ENCODE results near the gene ALG6. TPM values are rescaled to one million over a fixed set of nuclear protein-coding genes. Genes with fewer than 3 reads are reported as not detected.
"Not testable (repeated sequence)": the region's sequence is repeated elsewhere in the genome, so short reads cannot be mapped to it uniquely, and the experiment has no call there.

Gene ALG6
- total RNA-seq, 2 donors from 2014 or later: 16.7 to 24.7 TPM

DNA sequence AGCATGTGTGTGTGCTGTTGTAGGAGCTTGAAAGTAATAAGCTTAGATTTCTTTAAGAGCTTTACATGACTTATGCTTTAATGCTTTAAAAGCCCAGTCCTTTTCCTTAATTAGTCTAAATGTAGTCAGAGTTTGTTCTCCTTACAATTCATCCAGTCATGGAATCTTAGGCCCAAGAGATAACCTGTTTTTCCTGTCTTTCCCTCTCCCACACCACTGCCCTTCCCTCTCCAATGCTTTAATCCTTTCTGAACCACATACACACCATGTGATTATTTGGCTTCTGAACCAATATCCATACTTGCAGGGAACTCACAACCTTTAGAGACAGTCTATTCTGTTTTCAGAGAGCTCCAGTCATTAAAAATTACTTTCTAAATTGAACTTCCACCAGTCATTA is 37.6 kb downstream of the ALG6 start:
- DNase-seq (no peak), ATAC-seq (replicated peaks in 1 of 2) (no peak)
- Mint-ChIP-seq H3K36me3 (ENCODE audit: insufficient read depth in 2 of 2) (peaks cover 0 to 10% of the 10 kb centered on the region in 2 donors), H3K27ac (no peak overlapping the region), H3K9me3 (no peaks in the 10 kb centered on the region), H3K4me3 (no peak overlapping the region), H3K27me3 (ENCODE audit: low read depth) (no peaks in the 10 kb centered on the region), H3K4me1 (ENCODE audit: low read depth) (peaks cover 5% of the 10 kb centered on the region)

DNA sequence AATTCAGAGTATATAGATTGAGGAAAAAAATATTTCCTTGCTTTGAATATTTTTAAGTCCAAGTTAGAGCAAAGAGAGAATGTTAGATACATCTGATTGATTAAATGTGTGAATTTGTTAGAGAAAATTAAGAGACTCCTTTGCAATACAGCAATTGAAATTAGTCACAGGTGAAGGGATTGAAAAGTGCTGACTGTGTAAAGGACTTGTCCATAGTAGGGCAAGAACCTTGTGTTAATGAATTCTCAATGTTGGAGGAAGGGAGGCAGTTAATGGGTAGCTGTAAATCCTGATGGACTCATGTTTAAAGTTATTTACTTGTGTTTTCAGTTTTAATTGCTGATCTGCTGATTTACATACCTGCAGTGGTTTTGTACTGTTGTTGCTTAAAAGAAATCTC is 38.6 kb downstream of the ALG6 start:
- ATAC-seq (replicated peaks in 1 of 2): no peak
- H3K4me3 Mint-ChIP-seq: no peak overlapping the region
- peaks cover 5% of the 10 kb centered on the region for H3K4me1 Mint-ChIP-seq (ENCODE audit: low read depth)
- no peak for DNase-seq
- no peaks in the 10 kb centered on the region for H3K27me3 Mint-ChIP-seq (ENCODE audit: low read depth)
- H3K9me3 Mint-ChIP-seq: no peaks in the 10 kb centered on the region
- peaks cover 0 to 6% of the 10 kb centered on the region in 2 donors for H3K36me3 Mint-ChIP-seq (ENCODE audit: insufficient read depth in 2 of 2)
- no peak overlapping the region for H3K27ac Mint-ChIP-seq

DNA sequence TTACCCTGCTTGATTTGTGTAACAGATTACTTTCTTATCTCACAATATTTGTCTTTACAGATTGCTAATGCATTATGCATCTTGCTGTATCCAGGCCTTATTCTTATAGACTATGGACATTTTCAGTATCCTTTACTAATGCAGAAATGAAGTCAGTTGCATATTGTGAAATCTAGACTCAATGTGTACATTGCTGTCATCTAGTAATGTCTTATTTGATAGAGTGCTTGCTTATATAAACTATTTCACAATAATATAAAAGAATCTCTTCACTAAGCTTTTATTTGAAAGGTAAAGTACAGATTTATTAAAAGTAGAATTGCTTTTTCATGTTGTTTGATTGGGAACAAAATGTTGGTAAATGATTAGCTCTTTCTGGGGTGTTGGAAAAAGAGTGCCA is 39.6 kb downstream of the ALG6 start:
- H3K4me1 Mint-ChIP-seq (ENCODE audit: low read depth): peaks cover 5% of the 10 kb centered on the region
- peaks cover 1 to 6% of the 10 kb centered on the region in 2 donors for H3K36me3 Mint-ChIP-seq (ENCODE audit: insufficient read depth in 2 of 2)
- H3K4me3 Mint-ChIP-seq: no peak overlapping the region
- no peak for ATAC-seq (replicated peaks in 1 of 2)
- H3K9me3 Mint-ChIP-seq: no peaks in the 10 kb centered on the region
- no peak overlapping the region for H3K27ac Mint-ChIP-seq
- no peaks in the 10 kb centered on the region for H3K27me3 Mint-ChIP-seq (ENCODE audit: low read depth)
- DNase-seq: no peak

DNA sequence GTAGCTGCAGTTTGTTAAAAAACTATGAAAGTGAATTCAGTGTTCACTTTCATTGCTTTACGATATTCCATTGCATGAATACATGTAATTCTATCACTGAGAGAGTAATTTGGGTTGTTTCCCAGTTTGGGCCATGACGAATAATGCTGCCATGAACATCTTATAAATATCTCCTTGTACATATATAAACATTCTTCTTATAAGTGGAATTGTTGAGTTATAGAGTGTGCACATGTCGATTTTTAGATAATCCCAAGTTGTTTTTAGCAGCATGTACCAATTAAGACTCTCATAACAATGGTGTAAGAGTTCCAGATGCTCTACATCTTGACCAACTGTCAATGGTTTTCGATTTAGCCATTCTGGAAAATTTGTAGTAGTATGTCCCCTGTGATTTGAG is 40.9 kb downstream of the ALG6 start:
- DNase-seq (no peak), ATAC-seq (replicated peaks in 1 of 2) (no peak)
- Mint-ChIP-seq H3K27ac (no peak overlapping the region), H3K4me1 (ENCODE audit: low read depth) (peaks cover 3% of the 10 kb centered on the region), H3K27me3 (ENCODE audit: low read depth) (no peaks in the 10 kb centered on the region), H3K9me3 (no peaks in the 10 kb centered on the region), H3K4me3 (no peak overlapping the region), H3K36me3 (ENCODE audit: insufficient read depth in 2 of 2) (peaks cover 2 to 3% of the 10 kb centered on the region in 2 donors)

DNA sequence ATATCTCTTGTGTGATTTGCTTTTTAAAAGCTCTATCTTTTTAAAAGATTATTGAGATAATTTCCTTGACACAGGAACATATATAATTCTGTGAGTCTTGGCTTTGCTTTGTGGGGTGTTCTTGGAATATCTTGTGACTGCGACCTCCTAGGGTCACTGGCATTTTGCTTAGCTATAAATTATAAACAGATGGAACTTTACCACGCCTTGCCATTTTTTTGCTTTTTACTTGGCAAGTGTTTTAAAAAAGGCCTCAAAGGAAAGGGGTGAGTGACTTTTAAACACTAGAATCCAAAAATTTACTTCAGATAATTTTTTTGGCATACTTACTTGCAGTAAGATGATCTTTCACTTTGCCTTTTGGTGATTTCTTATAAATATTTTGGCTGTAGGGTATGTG is 43.6 kb downstream of the ALG6 start:
- H3K4me1 Mint-ChIP-seq (ENCODE audit: low read depth): no peaks in the 10 kb centered on the region
- peaks cover under 1 to 5% of the 10 kb centered on the region in 2 donors for H3K36me3 Mint-ChIP-seq (ENCODE audit: insufficient read depth in 2 of 2)
- no peaks in the 10 kb centered on the region for H3K9me3 Mint-ChIP-seq
- no peak overlapping the region for H3K27ac Mint-ChIP-seq
- H3K27me3 Mint-ChIP-seq (ENCODE audit: low read depth): no peaks in the 10 kb centered on the region
- H3K4me3 Mint-ChIP-seq: no peak overlapping the region
- DNase-seq (no peak), ATAC-seq (replicated peaks in 1 of 2) (no peak)

DNA sequence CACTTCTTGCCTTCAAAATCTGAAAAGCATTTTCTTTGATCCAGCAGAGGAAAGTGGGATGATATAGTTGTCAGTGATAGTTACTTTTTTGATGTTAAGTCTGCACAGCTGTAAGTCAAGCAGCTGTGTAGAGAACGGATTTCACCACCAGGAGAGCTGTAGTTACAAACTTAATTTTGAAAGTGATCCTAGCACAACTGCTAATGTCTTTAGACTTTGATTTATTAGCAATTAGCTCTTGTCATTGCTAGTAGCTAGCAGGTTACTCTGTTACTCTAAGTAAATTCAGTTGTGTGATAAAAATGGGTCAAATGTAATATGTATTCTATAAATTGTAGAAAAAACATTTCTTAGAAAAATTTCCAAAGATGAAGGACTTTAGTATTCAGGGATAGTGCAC is 46.0 kb downstream of the ALG6 start:
- no peak overlapping the region for H3K4me3 Mint-ChIP-seq
- no peaks in the 10 kb centered on the region for H3K27me3 Mint-ChIP-seq (ENCODE audit: low read depth)
- H3K36me3 Mint-ChIP-seq (ENCODE audit: insufficient read depth in 2 of 2): peaks cover 5 to 7% of the 10 kb centered on the region in 2 donors
- H3K9me3 Mint-ChIP-seq: no peaks in the 10 kb centered on the region
- no peak overlapping the region for H3K27ac Mint-ChIP-seq
- no peak for ATAC-seq (replicated peaks in 1 of 2)
- no peak for DNase-seq
- H3K4me1 Mint-ChIP-seq (ENCODE audit: low read depth): no peaks in the 10 kb centered on the region

DNA sequence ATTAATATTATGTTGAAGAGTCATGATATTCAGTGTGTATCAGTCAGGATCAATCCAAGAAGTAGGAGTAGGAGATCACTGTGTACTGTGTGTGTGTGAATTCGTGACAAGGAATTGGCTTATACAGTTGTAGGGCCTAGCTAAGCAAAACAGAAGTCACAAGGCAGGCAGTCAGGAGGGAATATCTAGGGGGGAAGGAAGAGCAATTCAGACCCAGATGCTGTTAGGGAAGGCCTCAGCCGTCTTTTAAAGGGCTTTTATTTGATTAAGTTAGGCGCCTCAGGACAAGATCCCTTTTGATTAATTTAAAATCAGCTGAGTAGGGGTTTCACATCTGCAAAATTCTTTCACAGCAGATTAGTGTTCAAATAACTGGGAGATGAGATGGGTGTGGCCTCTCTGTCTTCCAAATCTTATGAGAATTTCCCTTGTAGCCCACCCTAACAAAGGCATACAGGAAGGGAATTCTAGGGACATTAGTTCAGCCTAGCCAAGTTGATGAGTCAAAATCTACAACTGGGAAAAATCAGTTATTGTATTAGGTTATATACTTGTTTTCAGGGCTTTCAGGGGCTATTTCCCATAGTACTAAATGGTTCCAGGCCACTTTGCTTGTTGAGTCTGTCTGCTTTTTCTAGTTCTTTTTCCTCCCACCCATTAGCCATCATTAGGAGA is 47.4 kb downstream of the ALG6 start:
- Mint-ChIP-seq H3K4me1 (ENCODE audit: low read depth) (no peaks in the 10 kb centered on the region), H3K27ac (no peak overlapping the region), H3K4me3 (no peak overlapping the region), H3K9me3 (no peaks in the 10 kb centered on the region), H3K36me3 (ENCODE audit: insufficient read depth in 2 of 2) (peaks cover 9% of the 10 kb centered on the region in 2 donors), H3K27me3 (ENCODE audit: low read depth) (no peaks in the 10 kb centered on the region)
- ATAC-seq (replicated peaks in 1 of 2) (no peak), DNase-seq (no peak)

DNA sequence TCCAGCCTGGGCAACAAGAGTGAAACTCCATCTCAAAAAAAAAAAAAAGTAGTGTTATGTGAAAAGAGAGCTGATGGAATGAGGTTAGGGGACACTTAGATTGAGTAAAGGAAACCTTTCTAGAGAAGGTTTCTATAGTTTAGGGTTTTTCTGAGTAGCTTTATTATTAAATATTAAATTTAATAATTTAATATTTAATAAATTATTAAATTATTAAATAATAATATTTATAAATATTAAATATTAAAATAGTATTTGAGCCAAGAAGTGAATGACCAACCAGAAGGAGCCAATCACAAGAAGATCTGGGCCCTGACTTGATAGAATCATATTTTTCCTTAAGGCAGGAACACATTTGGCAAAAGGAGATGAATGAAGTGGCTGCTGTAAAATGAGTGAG is 50.7 kb downstream of the ALG6 start:
- DNase-seq (no peak), ATAC-seq (replicated peaks in 1 of 2) (no peak)
- Mint-ChIP-seq H3K27ac (no peak overlapping the region), H3K27me3 (ENCODE audit: low read depth) (no peaks in the 10 kb centered on the region), H3K4me3 (no peak overlapping the region), H3K4me1 (ENCODE audit: low read depth) (no peaks in the 10 kb centered on the region), H3K36me3 (ENCODE audit: insufficient read depth in 2 of 2) (peaks cover 9 to 15% of the 10 kb centered on the region in 2 donors), H3K9me3 (no peaks in the 10 kb centered on the region)

DNA sequence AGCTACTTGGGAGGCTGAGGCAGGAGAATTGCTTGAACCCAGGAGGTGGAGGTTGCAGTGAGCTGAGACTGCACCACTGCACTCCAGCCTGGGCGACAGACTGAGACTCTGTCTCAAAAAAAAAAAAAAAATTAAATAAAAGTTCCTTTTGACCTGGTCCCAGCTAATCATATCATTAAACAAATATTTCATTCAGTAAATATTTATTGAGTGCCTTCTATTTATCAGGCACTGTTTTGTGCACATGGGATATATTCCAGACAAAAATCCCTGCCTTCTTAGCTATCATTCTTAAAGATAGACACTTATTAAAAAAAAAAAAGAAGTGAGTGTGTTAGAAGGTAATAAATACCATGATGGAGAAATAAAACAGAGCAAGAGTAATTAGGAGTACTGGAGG is 53.3 kb downstream of the ALG6 start:
- H3K4me1 Mint-ChIP-seq (ENCODE audit: low read depth); ATAC-seq (replicated peaks in 1 of 2); H3K4me3 Mint-ChIP-seq; H3K27ac Mint-ChIP-seq; H3K9me3 Mint-ChIP-seq; DNase-seq; H3K27me3 Mint-ChIP-seq (ENCODE audit: low read depth): not testable (repeated sequence)
- H3K36me3 Mint-ChIP-seq (ENCODE audit: insufficient read depth in 2 of 2): peaks cover 6 to 15% of the 10 kb centered on the region in 2 donors

DNA sequence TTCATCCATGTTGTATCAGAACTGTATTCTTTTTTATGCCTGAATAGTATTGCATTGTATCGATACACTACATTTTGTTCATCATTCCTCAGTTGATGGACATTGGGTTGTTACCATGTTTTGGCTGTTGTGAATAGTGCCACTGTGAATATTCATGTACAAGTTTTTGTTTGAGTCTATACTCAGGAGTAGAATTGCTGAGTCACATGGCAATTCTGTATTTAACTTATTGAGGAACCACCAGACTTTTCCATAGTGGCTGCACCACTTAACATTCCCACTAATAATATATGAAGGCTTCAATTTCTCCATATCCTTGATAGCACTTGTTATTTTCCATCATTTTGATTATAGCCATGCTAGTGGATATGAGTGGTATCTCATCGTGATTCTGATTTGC is 56.2 kb downstream of the ALG6 start:
- Mint-ChIP-seq H3K9me3 (no peaks in the 10 kb centered on the region), H3K4me1 (ENCODE audit: low read depth) (no peaks in the 10 kb centered on the region), H3K36me3 (ENCODE audit: insufficient read depth in 2 of 2) (peaks cover 2 to 11% of the 10 kb centered on the region in 2 donors), H3K27me3 (ENCODE audit: low read depth) (no peaks in the 10 kb centered on the region), H3K27ac (no peak overlapping the region), H3K4me3 (no peak overlapping the region)
- ATAC-seq (replicated peaks in 1 of 2) (no peak), DNase-seq (no peak)

DNA sequence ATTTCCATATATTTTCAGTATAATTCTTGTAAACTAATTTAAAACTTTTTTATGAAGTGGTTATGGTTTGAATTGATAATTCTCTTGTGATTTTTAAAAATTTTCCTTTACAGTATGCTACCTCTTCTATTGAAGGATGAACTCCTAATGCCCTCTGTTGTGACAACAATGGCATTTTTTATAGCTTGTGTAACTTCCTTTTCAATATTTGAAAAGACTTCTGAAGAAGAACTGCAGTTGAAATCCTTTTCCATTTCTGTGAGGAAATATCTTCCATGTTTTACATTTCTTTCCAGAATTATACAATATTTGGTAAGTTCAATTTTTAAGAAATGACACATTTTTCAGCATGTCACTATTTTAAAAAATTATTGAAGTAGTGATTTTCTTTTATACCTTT is 61.4 kb downstream of the ALG6 start:
- ATAC-seq (replicated peaks in 1 of 2): no peak
- Mint-ChIP-seq H3K4me3 (no peak overlapping the region), H3K36me3 (ENCODE audit: insufficient read depth in 2 of 2) (peaks cover 4 to 23% of the 10 kb centered on the region in 2 donors), H3K27me3 (ENCODE audit: low read depth) (no peaks in the 10 kb centered on the region), H3K27ac (no peak overlapping the region), H3K9me3 (no peaks in the 10 kb centered on the region), H3K4me1 (ENCODE audit: low read depth) (no peaks in the 10 kb centered on the region)
- DNase-seq: no peak

DNA sequence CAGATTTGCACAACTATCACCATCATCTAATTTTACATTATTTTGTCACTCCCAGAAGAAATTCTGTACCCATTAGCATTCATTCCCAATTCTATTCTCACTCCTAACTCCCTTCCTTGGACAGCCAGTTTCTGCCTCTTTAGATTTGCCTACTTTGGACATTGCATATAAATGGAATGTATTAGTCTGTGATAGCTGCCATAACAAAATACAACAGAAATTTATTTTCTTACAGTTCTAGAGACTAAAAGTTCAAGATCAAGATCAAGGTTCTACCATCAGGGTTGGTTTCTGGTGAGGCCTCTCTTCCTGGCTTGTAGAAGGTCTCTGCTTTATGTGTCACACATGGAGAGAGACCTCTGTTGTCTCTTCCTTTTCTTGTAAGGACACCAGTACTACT is 61.9 kb downstream of the ALG6 start:
- H3K4me3 Mint-ChIP-seq: no peak overlapping the region
- no peaks in the 10 kb centered on the region for H3K4me1 Mint-ChIP-seq (ENCODE audit: low read depth)
- no peaks in the 10 kb centered on the region for H3K9me3 Mint-ChIP-seq
- ATAC-seq (replicated peaks in 1 of 2) (no peak), DNase-seq (no peak)
- H3K27me3 Mint-ChIP-seq (ENCODE audit: low read depth): no peaks in the 10 kb centered on the region
- H3K36me3 Mint-ChIP-seq (ENCODE audit: insufficient read depth in 2 of 2): peaks cover 4 to 23% of the 10 kb centered on the region in 2 donors
- no peak overlapping the region for H3K27ac Mint-ChIP-seq

DNA sequence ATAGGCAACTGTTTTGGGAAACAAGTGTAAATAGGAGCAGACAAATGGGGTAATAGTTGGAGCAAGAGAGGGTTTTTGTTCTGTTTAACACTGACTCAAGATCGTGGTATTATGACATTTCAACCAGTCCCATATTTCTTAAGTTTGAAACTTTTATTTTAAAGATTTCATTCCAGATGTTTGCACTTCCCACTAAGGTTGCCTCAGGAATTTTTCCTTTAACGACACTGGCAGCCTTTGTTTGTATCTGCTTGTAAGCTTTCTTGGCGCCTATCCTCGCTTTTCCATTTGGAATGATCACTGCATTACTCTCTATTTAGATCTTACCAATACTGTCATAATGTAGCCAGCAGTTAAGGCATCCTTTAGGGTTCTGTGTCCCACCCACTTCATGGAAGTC is 67.7 kb downstream of the ALG6 start:
- Mint-ChIP-seq H3K4me1 (ENCODE audit: low read depth) (no peaks in the 10 kb centered on the region), H3K9me3 (no peaks in the 10 kb centered on the region), H3K27me3 (ENCODE audit: low read depth) (no peaks in the 10 kb centered on the region), H3K27ac (no peak overlapping the region), H3K36me3 (ENCODE audit: insufficient read depth in 2 of 2) (peaks cover 0 to 15% of the 10 kb centered on the region in 2 donors), H3K4me3 (no peak overlapping the region)
- ATAC-seq (replicated peaks in 1 of 2): no peak
- DNase-seq: no peak

DNA sequence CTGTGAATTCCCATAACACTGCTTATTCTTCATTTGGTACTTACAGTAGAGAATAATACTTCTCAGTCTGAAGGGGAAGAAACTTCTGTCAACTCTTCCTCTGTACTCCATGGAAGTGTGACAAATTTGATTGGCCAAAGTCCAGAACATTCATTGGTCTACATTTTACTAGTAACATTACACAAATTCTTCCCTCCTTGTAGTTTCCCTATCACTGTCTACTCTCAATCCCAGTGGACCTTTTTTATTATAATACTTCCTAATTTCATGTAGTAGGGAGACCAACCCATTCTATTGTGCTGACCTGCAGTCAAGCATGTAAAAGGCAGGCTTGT is 74.7 kb downstream of the ALG6 start:
- no peaks in the 10 kb centered on the region for H3K9me3 Mint-ChIP-seq

More for the DNA sequence above, 74.7 kb downstream of the ALG6 start:
- ATAC-seq (replicated peaks in 1 of 2) (no peak), DNase-seq (no peak)
- H3K4me3 Mint-ChIP-seq: no peak overlapping the region
- H3K27ac Mint-ChIP-seq: no peak overlapping the region
- no peaks in the 10 kb centered on the region for H3K27me3 Mint-ChIP-seq (ENCODE audit: low read depth)
- H3K4me1 Mint-ChIP-seq (ENCODE audit: low read depth): no peaks in the 10 kb centered on the region
- H3K36me3 Mint-ChIP-seq (ENCODE audit: insufficient read depth in 2 of 2): no peaks in the 10 kb centered on the region
